Astrocyte of the hippocampus (primary cell): ENCODE data around the gene KISS1R.
A peak's percentile ranks its signal among the peaks of the same experiment; 100 is the strongest.
"Not testable (repeated sequence)": the region's sequence is repeated elsewhere in the genome, so short reads cannot be mapped to it uniquely, and the experiment has no call there.

Experiments used
- DNase-seq: peaks from one replicate; pipeline ENCODE4 v3.0.0; 2011; ENCODE audit warnings: low read depth, low spot score

The KISS1R gene

GRCh38 chr19:952680-953444 is 35.7 kb downstream of the KISS1R start:
- DNase-seq = no peak

DNA sequence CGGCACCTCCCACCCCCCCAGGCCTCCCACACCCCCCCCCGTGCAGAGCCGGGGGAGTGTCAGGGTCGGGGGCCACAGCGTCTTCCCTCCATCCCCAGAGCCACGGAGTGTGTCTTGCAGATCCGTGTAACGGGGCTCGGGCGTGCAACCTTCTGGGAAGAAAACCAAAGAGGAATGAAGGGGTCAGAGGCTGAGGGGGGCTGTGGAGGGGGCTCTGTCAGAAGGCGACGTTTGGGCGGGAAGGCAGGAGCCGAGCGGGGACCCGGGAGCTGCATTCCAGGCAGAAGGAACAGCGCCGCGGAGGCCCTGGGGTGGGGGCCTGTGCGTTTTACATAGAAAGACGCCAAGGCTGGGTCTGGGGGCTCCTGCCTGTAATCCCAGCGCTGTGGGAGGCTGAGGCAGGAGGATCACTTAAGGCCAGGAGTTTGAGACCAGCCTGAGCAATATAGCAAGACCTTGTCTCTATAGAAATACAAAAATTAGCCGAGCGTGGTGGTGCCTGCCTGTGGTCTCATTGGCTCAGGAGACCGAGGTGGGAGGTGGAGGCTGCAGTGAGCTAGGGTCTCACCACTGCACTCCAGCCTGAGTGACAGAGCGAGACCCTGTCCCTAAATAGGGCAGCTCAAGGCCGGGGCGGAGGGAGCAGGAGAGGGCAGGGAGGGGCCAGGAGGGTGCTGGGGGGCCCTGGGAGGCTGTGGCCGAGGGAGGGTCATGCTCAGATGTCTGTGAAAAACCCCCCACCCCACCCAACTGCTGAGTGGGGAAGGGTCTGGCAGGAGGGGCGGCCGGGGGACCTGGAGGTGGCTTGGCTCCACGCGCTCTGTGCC is 36.5 kb downstream of the KISS1R start:
- no peak for DNase-seq

- no peak for DNase-seq
Observed at GRCh38 chr19:954272-954671, 37.1 kb downstream of the KISS1R start.

GRCh38 chr19:954672-955494 is 37.8 kb downstream of the KISS1R start:
- DNase-seq = no peak

DNA sequence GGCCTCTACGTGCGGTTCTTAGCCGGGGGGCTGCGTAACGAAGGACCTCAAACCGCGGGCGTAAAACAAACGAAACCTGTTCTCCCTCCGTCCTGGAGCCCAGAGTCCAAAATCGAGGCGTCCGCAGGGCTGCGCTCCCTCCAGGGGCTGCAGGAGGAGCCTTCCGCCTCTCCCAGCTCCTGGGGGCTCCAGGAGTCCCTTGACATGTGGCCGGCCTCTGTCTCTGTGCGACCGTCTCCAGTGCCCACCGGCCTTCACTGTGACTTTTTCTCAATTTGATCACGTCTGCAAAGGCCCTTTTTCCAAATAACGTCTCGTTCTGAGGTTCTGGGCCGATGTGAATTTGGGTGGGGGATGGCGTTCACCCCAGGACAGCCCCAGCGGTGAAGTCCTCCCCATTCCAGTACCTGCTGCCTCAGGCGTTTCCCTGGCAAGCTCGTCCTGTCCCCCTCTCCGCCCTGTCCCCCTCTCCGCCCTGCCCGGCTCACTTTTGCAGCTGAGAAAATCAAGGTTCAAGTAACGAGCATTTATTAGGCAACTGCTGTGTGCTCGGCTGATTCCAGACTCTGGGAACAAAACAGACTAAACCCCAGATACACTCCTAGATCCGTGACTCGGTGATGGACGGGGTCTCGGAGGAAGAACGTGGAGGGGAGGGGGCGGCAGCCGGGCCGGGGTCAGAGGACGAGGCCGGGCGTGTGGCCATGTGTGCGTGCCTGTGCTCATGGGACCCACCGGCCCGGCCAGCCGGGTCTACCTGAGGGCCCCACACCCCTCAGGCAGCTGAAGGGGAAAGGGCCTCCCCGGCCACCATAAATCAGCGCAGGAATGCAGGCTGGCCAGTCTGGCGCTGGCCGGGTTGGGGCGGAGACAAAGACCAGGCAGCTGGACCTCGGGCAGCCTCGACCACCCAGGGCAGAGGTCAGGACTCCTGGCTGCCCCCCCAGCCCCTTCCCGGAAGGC is 39.0 kb downstream of the KISS1R start:
- DNase-seq = no peak

DNA sequence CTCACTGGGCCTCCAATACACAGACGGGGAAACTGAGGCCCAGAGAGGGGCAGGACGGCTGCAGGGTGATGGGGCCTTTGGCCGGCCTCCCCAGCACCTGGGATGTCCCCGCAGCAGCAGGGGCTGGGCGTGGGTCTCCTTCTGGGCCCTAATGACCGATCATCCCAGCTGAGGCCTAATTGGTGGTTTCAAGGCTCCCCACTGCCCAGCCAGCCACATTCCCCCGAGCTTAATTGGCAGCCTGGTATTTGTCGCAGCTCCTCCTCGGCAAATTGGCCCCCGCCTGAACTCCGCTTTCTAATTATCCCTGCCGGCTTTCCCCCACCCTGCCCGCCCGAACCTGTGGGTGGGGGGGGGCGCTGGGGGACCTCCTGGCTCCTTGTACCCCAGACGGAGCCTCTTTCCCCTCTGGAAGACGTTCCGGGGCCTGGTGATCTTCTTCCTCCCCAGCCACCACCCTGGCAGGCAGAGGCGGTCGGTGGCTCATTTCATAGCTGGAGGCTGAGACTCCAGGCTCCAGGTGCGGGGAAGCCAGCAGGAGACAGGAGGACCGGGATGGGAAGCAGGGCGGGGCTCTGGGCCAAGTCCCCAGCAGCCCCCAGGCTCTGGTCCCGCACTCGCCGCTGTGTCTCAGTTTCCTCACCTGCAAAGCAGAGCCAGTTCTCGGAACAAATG is 39.8 kb downstream of the KISS1R start:
- DNase-seq = peak; percentile 84

- DNase-seq = not testable (repeated sequence)
Observed at GRCh38 chr19:957578-957977, 40.4 kb downstream of the KISS1R start.

GRCh38 chr19:958967-959855 is 42.1 kb downstream of the KISS1R start:
- no peak for DNase-seq

- DNase-seq = no peak
Observed at GRCh38 chr19:960020-960419, 42.9 kb downstream of the KISS1R start.

DNA sequence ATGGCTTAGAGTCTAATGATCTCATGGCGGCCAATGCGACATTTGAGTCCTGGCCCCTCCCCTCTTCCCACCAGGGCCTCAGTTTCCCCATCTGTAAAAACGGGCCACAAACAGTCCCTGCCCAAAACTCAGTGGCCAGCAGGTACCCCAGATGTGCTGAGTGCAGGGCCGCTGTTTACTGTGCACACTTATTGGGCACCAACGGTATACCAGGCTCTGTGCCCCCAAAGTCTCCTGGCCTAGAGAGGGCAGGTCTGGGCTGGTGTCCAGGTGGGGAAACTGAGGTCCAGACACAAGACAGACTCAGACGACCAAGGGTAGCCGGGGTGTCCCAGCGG is 43.4 kb downstream of the KISS1R start:
- no peak for DNase-seq

DNA sequence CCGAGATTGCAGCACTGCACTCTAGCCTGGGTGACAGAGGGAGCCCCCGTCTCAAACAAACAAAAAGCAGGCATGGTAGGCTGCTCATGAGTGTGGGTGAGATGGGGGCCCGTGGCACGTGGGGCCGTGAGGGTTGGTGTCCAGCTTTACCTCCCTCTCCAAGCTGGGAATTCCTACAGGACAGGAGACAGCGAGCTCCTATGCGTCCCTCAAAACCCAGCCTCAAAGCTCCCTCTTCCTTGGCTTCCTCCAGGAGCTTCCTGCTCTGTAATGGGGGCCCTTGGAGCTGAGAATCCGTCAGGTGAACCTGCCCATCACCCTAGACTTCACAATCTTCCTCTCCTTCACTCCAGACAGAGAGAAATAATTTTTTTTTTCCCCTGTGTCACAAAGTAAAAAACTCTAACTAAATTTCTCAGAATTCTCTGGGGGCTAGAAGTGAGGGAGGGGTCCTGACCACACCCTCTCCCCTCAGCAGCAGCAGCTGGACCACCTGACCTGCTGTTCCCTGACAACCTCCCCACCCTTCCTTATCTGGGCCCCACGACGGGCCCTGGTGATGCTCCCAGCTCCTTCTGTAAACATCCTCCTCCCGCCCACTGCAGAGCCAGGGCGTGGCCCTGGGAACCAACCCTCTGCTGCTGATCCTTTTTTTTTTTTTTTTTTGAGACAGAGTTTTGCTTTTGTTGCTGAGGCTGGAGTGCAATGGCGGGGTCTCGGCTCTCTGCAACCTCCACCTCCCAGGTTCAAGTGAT is 44.9 kb downstream of the KISS1R start:
- DNase-seq = no peak

GRCh38 chr19:962683-963400 is 45.7 kb downstream of the KISS1R start:
- DNase-seq = no peak

GRCh38 chr19:963486-963951 is 46.4 kb downstream of the KISS1R start:
- no peak for DNase-seq

DNA sequence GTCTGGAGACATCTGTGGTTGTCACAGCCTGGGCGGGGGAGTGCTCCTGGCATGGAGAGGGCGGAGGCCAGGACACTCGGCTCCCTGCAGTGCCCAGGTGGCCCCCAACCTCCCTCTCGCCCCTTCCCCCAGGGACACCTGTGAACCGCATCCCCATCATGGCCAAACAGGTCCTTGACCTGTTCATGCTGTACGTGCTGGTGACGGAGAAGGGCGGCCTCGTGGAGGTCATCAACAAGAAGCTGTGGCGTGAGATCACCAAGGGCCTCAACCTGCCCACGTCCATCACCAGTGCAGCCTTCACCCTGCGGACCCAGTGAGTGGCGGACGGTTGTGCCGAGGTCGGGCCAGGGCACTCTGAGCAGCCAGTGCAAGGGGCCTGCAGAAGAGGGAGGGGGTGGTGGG is 47.0 kb downstream of the KISS1R start:
- DNase-seq = no peak

DNA sequence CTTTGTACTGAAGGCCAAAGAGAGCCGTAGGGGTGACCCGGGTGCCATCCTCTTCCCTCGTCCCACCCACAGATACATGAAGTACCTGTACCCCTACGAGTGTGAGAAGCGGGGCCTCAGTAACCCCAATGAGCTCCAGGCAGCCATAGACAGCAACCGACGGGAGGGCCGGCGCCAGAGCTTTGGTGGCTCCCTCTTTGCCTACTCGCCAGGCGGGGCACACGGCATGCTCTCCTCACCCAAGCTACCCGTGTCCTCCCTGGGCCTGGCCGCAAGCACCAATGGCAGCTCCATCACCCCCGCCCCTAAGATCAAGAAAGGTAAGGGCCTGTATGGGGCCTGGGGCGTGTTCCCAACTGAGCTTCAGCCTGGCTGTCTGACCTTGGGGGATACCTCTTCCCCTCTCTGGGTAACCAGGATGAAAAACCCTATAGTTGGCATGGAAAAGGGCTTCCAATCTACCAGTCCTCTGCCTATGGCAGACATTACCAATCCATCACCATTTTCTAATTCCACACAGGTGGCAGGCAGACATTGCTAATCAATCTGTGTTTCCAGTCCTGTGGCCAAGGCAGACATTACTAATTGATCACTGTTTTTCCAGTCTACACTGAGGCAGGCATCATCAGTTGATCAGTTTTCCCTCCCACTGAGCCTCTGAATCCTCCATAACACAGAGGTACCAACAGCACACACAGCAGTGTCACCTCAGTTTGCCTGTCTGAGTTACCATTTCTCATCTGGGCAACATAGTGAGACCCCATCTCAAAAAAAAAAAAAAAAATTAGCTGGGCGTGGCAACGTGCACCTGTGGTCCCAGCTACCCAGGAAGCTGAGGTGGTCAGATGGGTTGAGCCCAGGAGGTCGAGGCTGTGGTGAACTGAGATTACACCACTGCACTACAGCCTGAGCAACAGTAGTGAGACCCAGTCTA is 47.9 kb downstream of the KISS1R start:
- DNase-seq = no peak

GRCh38 chr19:966485-967088 is 49.5 kb downstream of the KISS1R start:
- no peak for DNase-seq
